GM19238 (cell line): ENCODE results near the gene SETDB2.
"Not testable (repeated sequence)": the region's sequence is repeated elsewhere in the genome, so short reads cannot be mapped to it uniquely, and the experiment has no call there.

Experiments
- DNase-seq: peaks from one replicate; pipeline ENCODE4 v3.0.0; 2011; ENCODE audit warnings: low spot score; ENCODE audit not compliant: insufficient read length

SETDB2 gene

GRCh38 chr13:49464621-49465325 is 20.7 kb downstream of the SETDB2 start:
- DNase-seq = no peak

GRCh38 chr13:49466292-49466838 is 22.3 kb downstream of the SETDB2 start:
- no peak for DNase-seq

GRCh38 chr13:49472186-49472585 is 28.1 kb downstream of the SETDB2 start:
- no peak for DNase-seq

GRCh38 chr13:49476529-49476928 is 32.5 kb downstream of the SETDB2 start:
- DNase-seq = no peak

GRCh38 chr13:49481788-49482187 is 37.7 kb downstream of the SETDB2 start:
- no peak for DNase-seq

DNA sequence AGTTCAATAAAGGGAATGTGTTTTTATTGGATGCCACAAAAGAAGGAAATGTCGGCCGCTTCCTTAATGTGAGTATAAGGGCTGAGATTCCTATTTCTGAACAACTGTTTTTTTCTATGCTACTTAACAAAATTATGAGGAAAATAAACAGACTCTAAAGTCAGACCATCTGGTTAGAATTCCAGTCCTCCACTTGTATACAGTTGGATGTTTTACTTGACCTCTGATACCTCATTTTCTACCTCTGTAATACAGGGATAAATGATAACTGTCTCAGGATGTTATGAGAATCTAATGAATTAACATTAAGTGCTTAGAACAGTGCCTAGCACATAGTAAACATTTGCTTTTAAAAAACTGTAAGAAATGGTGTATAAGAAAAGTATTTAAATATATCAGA is 44.5 kb downstream of the SETDB2 start:
- DNase-seq = no peak

DNA sequence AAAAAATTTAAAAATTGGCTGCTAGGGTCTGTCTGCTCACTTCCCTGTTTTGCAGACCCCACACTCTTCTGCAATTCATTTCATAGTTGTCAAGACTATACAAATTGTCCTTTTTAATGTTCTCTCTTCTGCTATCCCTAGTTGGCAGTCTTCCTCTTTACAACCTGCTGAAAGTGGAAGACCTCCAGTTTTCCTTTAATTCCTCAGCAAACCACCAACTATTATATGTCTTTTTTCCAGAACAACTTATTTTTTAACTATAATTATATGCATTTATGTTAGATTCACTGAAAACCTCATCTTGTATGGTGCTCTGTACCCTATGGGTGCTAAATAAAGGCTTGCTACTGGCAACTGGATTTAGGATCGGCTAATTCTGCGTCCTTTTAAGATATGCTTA is 50.6 kb downstream of the SETDB2 start:
- no peak for DNase-seq

DNA sequence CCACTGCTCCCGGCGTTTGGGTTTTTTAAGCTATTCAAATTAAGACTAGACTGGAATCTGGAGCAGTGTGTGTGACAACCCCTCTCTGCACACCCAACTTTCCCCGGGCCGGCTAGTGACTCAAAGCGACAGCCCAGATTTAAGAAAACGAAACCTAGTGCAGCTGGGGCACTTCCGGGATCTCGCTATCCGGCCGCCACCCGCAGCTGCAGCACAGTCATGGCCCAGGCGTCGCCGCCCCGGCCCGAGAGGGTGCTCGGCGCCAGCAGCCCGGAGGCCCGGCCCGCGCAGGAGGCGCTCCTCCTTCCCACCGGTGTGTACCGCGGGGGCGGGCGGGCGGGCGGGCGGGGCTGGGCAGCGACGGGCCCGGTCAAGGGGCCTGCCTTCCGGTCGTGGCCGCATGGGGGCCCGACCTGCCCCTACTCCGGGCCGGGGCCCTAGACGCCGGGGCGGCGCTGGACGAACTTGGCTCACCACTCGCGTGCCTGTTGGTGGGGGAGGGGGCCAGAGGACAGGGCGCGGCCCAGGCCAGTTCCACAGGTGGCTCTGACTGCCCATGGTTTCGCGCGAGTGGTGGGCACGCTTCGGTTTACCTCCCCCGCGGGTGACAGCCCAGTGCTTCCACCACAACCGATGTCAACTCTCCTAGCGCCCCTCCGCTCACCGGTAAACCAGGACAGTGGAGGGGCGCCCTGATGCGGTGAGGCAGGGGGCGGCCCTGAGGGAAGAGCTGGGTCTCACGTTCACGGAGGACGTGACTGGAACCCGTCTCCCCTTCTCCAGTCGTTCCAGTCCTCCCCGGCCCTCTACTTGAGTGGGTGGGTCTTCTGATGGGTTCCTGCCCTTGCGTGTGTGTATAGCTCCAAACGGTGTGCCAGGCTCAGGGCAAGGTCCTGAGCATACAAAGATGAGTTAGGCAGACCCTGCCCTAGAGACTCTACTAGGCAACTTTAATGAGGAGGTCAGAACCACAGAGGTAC is 52.0 kb downstream of the SETDB2 start, which contains the start of gene PHF11:
TSS of gene PHF11 (plus strand) at position 171 of the 980 bp plus-strand sequence. CDS start at position 220, 49 bp downstream.
- DNase-seq = peak; percentile 80

- DNase-seq = not testable (repeated sequence)
Observed at GRCh38 chr13:49496837-49497236, 52.8 kb downstream of the SETDB2 start.

- no peak for DNase-seq
Observed at GRCh38 chr13:49497272-49497671, 53.2 kb downstream of the SETDB2 start.

GRCh38 chr13:49498206-49498605 is 54.1 kb downstream of the SETDB2 start:
- no peak for DNase-seq

GRCh38 chr13:49499889-49500660 is 56.0 kb downstream of the SETDB2 start:
- no peak for DNase-seq

- DNase-seq = no peak
Observed at GRCh38 chr13:49502954-49503353, 58.9 kb downstream of the SETDB2 start.

DNA sequence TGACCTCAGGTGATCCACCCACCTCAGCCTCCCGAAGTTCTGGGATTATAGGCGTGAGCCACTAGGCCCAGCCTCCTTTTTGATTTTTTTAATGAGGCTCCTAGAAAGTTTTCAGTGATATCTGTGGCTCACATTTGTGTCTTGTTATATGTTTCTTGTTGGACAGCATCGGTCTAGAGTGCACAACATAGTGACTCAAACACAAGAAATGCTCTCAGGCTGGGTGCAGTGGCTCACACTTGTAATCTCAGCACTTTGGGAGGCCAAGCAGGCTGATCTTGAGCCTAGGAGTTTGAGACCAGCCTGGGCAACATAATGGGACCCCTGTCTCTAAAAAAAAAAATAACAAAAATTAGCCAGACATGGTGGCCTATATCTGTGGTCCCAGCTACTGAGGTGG is 59.9 kb downstream of the SETDB2 start:
- no peak for DNase-seq

- DNase-seq = no peak
Observed at GRCh38 chr13:49512578-49512977, 68.5 kb downstream of the SETDB2 start.

DNA sequence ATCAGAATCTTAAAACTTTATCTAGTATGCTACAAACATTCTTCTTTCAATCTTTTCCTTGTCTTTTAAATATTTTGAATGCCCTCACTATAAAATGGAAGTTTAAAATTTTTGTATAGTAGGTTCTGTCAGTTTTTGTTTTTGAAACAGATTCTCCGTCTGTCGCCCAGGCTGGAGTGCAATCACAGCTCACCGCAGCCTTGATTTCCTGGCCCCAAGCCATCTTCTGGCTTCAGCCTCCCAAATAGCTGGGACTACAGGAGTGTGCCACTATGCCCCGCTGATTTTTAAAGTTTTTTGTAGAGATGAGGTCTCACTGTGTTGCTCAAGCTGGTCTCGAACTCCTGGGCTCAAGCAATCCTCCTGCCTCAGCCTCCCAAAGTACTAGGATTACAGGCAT is 72.4 kb downstream of the SETDB2 start:
- no peak for DNase-seq

DNA sequence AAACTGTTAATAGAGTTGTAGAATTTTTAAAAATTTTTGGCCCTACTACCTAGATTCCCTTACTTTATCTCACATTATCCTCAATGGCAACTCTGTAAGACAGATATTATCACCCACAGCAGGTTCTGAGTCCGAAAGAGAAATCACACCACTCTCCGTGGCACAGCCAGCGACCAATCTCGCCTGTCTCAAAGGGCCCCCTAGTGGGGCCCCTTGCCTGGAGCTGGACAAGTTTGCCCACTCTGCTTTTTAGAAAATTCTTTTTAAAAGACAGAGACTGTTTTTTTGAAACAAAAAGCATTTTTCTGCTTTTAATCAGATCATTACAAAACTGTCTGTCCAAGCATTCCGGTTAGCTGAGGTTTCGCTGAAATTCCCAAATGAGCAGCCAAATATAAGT is 73.4 kb downstream of the SETDB2 start:
- DNase-seq = no peak

DNA sequence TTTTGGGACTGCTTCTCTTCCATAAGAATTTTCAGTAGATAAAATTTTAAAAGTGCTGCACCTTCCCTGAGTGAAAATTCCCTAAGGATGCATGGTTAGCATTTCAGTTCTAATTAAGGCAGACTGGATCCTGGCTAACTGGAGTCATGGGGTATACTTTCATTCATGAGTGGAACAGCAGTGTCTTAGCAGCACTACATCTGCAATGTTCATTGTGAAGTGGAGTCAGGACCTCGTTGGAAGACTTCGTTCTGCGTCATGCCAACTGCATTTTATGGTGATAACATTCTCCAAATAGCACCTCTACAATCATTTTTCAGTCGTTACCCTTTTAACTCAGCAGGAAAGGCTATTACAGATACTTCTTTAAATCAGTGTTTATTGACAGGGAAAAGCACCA is 77.2 kb downstream of the SETDB2 start:
- no peak for DNase-seq

DNA sequence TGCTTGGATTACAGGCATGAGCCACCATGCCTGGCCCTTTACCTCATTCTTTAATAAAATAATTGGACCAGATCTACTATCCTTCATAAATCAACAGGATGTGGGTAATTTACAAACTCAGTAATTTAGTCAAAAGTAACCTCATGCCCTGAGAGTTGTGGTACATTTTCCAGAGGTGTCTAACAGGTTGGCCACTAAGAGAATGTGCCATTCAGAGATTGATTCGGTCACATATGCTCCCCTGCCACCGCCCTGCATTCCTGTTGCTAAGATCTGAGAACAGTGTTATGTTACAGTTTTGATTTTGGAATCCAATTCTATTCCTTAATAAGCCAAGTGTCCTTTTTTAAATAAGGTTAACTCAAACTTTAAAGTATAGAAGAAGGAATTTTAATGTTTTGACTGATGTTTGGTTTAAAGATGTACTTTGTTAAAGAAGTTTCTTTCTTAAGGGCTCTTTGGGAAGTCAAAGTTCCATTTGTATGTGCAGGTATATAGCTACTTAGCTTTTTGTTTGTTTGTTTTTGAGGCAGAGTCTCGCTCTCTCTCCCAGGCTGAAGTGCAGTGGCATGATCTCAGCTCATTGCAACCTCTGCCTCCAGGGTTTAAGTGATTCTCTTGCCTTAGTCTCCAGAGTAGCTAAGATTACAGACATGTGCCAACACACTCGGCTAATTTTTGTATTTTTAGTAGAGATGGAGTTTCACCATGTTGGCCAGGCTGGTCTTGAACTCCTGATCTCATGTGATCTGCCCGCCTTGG is 80.8 kb downstream of the SETDB2 start:
- no peak for DNase-seq

GRCh38 chr13:49527123-49527522 is 83.0 kb downstream of the SETDB2 start:
- DNase-seq = no peak

- DNase-seq = no peak
Observed at GRCh38 chr13:49528161-49528560, 84.1 kb downstream of the SETDB2 start.
